Measurements from ENCODE around the gene BCL2.

DNA sequence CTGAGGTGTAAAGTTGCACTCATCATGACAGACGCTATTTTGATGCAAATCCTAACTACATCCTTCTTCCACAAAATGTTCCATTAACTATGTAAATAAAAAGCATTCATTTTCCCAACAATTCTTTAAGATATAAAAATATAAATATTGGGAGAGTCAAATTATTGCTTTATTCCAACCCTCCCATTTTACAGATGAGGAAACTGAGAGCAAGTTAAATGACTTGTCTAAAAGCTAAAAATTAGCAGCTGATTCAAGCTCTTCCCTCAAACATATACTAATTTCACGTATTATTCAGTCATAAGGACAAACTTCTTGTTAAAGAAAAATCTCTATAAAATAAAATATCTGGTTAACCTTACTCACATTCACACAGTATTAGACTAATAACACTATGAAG is 30.7 kb upstream of the BCL2 start:
- no peak for TF ChIP-seq CREB1 (IDR thresholded peaks at IDR 0.05; ENCODE audit: low read depth)
- no peak for TF ChIP-seq TAF1 (IDR thresholded peaks at IDR 0.05; ENCODE audit: low read depth)
- TF ChIP-seq, protein P1, sequence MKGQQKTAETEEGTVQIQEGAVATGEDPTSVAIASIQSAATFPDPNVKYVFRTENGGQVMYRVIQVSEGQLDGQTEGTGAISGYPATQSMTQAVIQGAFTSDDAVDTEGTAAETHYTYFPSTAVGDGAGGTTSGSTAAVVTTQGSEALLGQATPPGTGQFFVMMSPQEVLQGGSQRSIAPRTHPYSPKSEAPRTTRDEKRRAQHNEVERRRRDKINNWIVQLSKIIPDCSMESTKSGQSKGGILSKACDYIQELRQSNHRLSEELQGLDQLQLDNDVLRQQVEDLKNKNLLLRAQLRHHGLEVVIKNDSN (IDR thresholded peaks at IDR 0.05), result no peak
- TF ChIP-seq YY1 (IDR thresholded peaks at IDR 0.05; ENCODE audit: low read depth), result no peak
- TF ChIP-seq, protein P2, sequence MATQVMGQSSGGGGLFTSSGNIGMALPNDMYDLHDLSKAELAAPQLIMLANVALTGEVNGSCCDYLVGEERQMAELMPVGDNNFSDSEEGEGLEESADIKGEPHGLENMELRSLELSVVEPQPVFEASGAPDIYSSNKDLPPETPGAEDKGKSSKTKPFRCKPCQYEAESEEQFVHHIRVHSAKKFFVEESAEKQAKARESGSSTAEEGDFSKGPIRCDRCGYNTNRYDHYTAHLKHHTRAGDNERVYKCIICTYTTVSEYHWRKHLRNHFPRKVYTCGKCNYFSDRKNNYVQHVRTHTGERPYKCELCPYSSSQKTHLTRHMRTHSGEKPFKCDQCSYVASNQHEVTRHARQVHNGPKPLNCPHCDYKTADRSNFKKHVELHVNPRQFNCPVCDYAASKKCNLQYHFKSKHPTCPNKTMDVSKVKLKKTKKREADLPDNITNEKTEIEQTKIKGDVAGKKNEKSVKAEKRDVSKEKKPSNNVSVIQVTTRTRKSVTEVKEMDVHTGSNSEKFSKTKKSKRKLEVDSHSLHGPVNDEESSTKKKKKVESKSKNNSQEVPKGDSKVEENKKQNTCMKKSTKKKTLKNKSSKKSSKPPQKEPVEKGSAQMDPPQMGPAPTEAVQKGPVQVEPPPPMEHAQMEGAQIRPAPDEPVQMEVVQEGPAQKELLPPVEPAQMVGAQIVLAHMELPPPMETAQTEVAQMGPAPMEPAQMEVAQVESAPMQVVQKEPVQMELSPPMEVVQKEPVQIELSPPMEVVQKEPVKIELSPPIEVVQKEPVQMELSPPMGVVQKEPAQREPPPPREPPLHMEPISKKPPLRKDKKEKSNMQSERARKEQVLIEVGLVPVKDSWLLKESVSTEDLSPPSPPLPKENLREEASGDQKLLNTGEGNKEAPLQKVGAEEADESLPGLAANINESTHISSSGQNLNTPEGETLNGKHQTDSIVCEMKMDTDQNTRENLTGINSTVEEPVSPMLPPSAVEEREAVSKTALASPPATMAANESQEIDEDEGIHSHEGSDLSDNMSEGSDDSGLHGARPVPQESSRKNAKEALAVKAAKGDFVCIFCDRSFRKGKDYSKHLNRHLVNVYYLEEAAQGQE (IDR thresholded peaks at IDR 0.05; ENCODE audit: low read depth), result no peak
- TF ChIP-seq, protein P3, sequence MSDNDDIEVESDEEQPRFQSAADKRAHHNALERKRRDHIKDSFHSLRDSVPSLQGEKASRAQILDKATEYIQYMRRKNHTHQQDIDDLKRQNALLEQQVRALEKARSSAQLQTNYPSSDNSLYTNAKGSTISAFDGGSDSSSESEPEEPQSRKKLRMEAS (IDR thresholded peaks at IDR 0.05), result no peak
- TF ChIP-seq CEBPB (IDR thresholded peaks at IDR 0.05), result no peak
- TF ChIP-seq RAD21 (IDR thresholded peaks at IDR 0.05; ENCODE audit: low read depth), result no peak
- no peak for TF ChIP-seq EP300 (IDR thresholded peaks at IDR 0.05; ENCODE audit: borderline replicate concordance)

Data from Ishikawa (cell line).